ENCODE results near the gene MOGAT1.
"Not testable (repeated sequence)": the region's sequence is repeated elsewhere in the genome, so short reads cannot be mapped to it uniquely, and the experiment has no call there.

The MOGAT1 gene

GRCh38 chr2:222670191-222671038 is 1.0 kb upstream of the MOGAT1 start:
- DNase-seq (ENCODE audit: low read depth in 2 of 2) = no peak

DNA sequence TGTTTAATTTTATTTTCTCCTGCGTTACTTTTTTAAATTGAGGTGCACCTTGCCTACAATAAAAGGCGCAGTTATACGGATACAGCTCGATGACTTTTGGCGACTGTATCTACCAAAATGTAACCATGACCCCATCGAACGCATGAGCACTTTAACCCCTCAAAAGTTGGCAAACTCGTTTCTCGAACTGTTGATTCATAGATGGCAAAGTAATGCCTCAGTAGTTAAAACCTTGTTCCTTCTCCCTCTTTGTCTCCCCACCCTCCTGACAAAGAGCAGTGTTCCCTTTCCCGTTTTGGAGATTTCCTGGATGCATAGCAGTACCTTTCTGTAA is 577 bp downstream of the MOGAT1 start:
- no peak for DNase-seq (ENCODE audit: low read depth in 2 of 2)

DNA sequence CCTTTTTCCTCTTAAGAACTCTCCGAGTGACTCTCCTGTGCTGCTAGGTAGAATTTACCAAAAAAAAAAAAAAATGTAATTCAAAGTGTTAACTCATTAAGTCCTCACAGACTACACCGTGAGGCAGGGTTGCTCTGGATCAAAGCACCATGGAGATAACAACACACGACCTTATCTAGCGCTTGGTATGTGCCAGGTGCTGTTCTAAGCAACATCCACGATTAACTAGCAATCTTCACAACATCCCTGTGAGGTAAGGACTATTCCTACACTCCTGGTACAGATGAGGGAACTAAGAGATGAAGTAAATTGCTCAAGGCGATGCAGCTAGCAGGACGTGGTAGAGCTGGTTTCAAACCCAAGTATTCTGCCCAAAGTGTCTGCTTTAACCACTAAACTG is 1.8 kb downstream of the MOGAT1 start:
- no peak for DNase-seq (ENCODE audit: low read depth in 2 of 2)

DNA sequence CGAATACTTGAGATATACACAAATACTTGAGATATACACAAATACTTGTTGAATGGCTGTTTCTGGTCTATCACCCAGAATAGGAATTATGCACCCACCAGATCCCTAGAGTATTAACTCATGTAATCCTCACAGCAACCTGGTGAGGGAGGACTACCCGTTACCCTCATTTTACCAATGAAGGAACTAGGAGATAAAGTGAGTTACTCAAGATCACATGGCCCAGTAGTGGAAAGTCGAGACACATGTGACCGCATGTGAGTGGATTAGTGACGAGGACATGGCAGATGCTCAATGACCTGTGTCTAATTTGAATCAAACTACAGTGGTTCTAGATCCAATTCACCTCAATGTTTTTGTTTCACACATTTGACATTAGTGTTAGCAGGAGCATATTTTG is 2.4 kb downstream of the MOGAT1 start:
- no peak for DNase-seq (ENCODE audit: low read depth in 2 of 2)

GRCh38 chr2:222677981-222678380 is 6.5 kb downstream of the MOGAT1 start:
- no peak for DNase-seq (ENCODE audit: low read depth in 2 of 2)

DNA sequence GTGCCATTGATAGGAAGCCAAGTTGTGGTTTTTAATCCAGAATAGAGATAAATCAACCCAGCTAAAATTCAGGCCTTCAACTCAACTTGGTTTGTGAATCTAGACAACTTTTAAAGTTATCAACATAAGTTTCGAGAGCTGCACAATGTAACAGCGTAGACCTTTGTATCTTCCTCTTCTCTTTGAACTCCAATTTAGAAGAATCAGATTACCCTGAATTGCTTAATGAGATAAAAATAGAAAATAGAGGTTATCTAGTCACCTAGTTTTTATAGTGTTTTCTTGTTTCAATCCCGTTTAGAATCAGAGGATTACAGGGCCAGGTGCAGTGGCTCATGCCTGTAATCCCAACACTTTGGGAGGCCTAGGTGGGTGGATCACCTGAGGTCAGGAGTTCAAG is 12.3 kb downstream of the MOGAT1 start:
- no peak for DNase-seq (ENCODE audit: low read depth in 2 of 2)

DNA sequence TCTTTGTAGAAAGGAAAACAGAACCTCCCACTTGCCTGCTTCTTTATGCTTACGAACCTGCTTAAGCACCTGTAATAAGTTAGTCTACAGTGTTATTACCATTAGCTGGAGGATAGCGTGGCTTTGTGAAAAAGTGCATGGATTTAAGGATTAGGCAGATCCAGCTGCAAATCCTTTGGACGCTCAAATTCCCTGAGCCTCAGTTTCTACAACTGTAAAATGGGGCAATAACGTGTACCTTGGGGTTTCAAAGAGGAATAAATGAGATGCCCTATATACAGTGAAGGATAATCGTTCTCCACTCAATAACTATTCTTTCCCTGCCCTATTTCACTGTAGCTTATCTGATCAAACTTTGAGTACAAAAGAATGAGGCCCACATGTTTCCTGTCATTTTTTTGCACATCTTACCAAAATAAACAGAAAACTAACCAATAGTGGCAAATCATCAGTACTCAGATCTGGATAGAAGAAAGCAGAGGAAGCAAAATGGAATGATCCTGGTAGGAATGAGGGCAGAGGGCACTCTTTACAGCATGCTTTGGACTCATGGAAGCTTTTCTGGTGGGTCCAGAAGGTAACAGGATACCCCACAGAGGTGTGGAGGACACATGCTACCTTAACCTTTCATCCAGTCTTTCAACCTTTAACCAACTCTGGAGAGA is 14.8 kb downstream of the MOGAT1 start:
- DNase-seq (ENCODE audit: low read depth in 2 of 2) = no peak

GRCh38 chr2:222688917-222689316 is 17.5 kb downstream of the MOGAT1 start:
- no peak for DNase-seq (ENCODE audit: low read depth in 2 of 2)

DNA sequence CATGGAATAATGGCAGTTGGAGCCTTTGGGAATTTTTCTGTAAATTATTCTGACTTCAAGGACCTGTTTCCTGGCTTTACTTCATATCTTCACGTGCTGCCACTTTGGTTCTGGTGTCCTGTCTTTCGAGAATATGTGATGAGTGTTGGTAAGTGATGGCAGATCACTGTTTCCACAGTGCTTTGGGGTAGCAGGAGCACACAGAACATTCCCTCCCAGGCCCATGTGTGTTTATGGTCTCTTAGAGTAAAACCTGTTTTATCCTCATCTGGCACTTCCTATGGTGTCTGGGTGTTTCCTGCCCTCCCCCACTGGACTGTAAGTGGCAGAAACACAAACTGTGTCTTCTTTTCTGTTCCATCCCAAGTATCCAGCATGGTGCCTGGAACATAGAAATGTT is 17.9 kb downstream of the MOGAT1 start:
- DNase-seq (ENCODE audit: low read depth in 2 of 2) = no peak

- DNase-seq (ENCODE audit: low read depth in 2 of 2) = peak; percentile 52 to 69
These were observed 19.2 kb downstream of the MOGAT1 start for GRCh38 chr2:222690564-222691200.

DNA sequence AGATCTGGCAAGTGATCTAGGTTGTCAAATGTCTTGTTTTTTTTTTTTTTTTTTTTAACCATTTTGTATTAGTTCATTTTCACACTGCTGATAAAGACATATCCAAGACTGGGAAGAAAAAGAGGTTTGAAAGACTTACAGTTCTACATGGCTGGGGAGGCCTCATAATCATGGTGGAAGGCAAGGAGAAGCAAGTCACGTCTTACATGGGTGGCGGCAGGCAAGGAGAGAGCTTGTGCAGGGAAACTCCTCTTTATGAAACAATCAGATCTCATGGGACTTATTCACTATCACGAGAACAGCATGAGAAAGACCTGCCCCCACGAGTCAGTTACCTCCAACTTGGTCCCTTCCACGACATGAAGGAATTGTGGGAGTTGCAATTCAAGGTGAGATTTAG is 22.0 kb downstream of the MOGAT1 start:
- not testable (repeated sequence) for DNase-seq (ENCODE audit: low read depth in 2 of 2)

- DNase-seq (ENCODE audit: low read depth in 2 of 2) = no peak
These were observed 22.4 kb downstream of the MOGAT1 start for GRCh38 chr2:222693837-222694236.

DNA sequence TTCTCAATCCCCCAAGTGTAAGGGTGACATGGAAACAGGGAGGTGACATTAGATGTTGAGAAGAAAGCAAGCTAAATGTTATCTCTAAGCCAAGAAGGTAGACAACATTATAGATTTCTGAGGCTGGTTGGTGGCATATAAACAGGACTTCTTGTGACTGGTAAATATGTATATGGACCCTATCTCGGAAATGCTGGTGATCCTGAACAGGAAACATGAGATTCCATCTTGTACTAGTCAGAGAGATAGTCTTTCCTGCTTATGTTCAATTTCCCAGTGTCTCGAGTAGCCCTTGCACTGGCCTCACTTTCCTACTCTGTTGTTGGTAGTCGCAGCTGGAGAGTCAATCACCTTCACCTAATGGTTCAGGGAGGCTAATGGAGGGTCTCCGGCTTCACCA is 26.8 kb downstream of the MOGAT1 start:
- no peak for DNase-seq (ENCODE audit: low read depth in 2 of 2)

GRCh38 chr2:222701233-222701632 is 29.8 kb downstream of the MOGAT1 start:
- no peak for DNase-seq (ENCODE audit: low read depth in 2 of 2)

DNA sequence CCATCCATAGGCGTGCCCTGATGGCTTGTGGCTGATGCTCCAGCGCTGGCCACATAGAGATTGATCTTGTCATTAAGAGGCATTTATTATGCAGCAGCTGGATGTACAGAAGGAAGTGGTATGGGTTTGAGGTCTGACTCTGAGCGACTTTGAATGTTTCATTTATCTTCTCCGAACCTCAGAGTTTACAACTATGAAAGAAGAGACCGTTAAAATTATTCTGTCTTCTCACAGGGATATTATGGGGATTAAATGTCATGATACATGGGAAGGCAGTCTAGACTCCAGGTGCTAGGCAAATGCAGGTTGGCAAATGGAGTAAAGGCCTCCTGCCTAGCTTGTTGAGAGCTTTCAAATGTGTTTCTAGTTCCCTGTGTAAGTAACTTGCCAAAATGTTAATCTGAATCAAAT is 30.3 kb downstream of the MOGAT1 start:
- no peak for DNase-seq (ENCODE audit: low read depth in 2 of 2)

DNA sequence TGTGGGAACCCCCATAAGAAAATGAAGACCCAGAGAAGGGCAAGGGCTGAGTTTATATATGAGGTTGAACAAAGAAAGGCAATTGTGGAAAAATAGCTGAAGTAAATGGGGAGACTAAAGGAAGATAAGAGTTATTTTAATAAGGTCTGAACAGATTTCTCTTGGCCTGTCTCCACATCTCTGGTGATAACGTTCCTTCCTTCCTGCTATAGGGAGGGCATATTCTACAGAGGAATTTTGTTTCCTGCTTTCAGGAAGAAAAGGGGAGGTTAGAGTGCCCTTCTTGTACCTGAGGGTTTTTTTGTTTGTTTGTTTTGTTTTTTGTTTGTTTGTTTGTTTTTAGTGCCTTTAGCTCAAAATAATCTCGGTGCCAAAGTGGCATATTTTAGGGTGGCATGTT is 31.6 kb downstream of the MOGAT1 start:
- no peak for DNase-seq (ENCODE audit: low read depth in 2 of 2)

GRCh38 chr2:222703886-222704285 is 32.4 kb downstream of the MOGAT1 start:
- no peak for DNase-seq (ENCODE audit: low read depth in 2 of 2)

DNA sequence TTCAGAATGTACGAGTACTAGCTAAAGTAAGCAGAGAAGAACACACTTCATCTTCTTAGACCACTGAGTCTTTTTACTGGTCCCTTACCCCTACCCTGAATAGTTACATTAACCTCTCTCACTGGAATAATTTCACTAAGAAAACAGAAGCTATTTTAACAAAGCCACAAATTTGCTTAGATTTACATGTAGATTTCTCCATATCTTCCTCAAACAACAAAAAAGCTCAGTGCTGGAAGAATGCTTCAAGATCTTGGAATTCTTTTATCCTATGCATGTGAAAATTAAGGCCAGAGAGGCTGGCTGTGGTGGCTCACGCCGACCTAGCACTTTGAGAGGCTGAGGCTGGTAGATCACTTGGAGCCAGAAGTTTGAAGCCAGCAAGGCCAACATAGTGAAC is 35.2 kb downstream of the MOGAT1 start:
- no peak for DNase-seq (ENCODE audit: low read depth in 2 of 2)

DNA sequence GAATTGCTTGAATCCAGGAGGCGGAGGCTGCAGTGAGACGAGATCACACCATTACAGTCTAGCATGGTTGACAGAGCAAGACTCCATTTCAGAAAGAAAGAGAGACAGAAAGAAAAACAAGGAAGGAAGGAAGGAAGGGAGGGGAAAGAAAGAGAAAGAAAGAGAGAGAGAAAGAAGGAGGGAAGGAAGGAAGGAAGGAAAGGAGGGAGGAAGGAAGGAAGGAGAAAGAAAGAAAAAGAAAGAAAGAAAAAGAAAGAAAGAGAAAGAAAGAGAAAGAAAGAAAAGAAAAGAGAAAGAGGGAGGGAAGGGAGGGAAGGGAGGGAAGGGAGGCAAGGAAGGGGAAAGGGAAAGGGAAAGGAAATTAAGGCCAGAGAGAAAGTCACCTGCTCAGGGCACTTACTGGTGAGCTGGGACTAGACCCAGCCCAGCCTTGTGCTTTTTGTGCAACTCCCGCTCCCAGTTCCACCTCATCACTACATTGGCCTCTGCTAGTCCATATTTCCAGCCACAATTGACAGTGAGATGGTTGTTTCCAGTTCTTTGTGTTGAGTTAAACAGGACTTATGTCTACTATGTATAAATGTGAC is 35.7 kb downstream of the MOGAT1 start:
- no peak for DNase-seq (ENCODE audit: low read depth in 2 of 2)

- DNase-seq (ENCODE audit: low read depth in 2 of 2) = no peak
These were observed 36.3 kb downstream of the MOGAT1 start for GRCh38 chr2:222707689-222708273.

DNA sequence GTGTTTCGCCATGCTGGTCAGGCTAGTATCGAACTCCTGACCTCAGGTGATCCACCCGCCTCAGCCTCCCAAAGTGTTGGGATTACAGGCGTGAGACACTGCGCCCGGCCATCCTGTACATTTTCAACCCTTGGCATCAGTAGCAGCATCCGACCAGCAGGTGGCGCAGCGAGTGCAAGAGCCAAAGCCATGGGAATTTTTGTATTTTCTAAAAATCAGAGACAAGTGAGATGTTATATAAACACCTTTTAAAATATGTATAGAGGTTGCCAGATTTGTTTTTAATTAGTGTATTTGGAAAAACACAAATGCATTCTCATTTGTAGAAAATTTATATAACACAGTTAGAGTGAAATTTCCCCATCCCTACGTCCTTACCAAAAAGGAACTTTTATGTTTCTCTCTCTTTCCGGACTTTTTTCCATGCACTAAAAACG is 36.8 kb downstream of the MOGAT1 start:
- peak; percentile 66 to 82 for DNase-seq (ENCODE audit: low read depth in 2 of 2)

GRCh38 chr2:222709191-222709891 is 37.9 kb downstream of the MOGAT1 start:
- DNase-seq (ENCODE audit: low read depth in 2 of 2) = no peak

All from stimulated activated CD4-positive, alpha-beta T cell treated with anti-CD3 and anti-CD28 coated beads, Interleukin-4, amount 100 ng/mL, for 48 hours (primary cell).